ENCODE results near the gene KLHDC1.
"Not testable (repeated sequence)": the region's sequence is repeated elsewhere in the genome, so short reads cannot be mapped to it uniquely, and the experiment has no call there.

The KLHDC1 gene, protein sequence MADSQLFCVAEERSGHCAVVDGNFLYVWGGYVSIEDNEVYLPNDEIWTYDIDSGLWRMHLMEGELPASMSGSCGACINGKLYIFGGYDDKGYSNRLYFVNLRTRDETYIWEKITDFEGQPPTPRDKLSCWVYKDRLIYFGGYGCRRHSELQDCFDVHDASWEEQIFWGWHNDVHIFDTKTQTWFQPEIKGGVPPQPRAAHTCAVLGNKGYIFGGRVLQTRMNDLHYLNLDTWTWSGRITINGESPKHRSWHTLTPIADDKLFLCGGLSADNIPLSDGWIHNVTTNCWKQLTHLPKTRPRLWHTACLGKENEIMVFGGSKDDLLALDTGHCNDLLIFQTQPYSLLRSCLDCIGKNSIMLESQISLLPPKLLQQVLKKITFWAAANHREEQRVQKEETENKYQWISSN

DNA sequence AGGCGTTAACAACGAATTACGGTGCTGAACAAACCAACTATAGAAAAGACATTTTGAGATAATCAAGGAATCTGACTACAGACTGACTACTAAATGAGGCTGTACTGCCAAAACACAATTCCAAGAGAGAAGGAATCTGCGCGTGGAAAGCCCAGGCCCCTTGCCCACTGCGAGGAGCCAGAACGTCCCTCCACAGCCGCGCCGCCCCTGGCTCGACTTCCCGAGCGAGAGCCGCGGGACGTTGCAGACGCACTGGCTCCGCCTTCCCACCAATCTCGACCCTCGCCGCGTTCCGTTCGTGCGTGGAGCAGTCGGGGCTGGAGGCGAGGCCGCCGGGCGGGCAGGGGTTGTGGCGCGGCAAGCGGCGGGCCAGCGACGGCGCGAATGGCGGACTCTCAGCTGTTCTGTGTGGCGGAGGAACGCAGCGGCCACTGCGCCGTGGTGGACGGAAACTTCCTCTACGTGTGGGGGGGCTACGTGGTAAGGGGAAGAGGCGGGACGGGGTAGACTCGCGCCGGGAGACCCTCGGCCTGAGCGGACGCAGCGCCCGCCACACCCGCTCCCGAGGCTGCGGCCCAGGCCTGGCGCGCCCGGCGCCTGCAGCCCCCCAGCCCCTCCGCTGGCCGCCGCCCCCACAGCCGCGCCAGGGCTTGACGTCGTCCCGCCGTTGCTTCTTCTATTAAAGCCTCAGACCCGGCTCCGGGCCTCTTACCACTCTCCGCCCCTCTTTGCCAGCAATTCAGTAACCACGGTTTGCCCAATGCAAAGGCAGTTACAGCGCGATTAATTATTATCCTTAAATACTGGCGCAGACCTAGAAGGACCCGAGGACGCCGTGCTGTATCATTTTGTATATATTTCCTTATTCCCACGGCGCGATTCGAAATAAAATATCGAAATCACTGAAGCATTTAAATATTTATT, at the start of gene KLHDC1:
KLHDC1 (plus strand) TSS at position 310 of the 924 bp plus-strand sequence; CDS start at position 385, 75 bp downstream.
- peak; percentile 80 for DNase-seq (ENCODE audit: low spot score)
- TF ChIP-seq, protein P1, sequence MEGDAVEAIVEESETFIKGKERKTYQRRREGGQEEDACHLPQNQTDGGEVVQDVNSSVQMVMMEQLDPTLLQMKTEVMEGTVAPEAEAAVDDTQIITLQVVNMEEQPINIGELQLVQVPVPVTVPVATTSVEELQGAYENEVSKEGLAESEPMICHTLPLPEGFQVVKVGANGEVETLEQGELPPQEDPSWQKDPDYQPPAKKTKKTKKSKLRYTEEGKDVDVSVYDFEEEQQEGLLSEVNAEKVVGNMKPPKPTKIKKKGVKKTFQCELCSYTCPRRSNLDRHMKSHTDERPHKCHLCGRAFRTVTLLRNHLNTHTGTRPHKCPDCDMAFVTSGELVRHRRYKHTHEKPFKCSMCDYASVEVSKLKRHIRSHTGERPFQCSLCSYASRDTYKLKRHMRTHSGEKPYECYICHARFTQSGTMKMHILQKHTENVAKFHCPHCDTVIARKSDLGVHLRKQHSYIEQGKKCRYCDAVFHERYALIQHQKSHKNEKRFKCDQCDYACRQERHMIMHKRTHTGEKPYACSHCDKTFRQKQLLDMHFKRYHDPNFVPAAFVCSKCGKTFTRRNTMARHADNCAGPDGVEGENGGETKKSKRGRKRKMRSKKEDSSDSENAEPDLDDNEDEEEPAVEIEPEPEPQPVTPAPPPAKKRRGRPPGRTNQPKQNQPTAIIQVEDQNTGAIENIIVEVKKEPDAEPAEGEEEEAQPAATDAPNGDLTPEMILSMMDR (IDR thresholded peaks at IDR 0.05; ENCODE audit: extremely low read depth, insufficient read depth, missing control alignments), result no peak
- in situ Hi-C loops (cut with MboI; ENCODE audit: low pct_unique_long_range_greater_than_20kb, low sequenced_read_pairs, unreplicated experiment), result no loop called here

DNA sequence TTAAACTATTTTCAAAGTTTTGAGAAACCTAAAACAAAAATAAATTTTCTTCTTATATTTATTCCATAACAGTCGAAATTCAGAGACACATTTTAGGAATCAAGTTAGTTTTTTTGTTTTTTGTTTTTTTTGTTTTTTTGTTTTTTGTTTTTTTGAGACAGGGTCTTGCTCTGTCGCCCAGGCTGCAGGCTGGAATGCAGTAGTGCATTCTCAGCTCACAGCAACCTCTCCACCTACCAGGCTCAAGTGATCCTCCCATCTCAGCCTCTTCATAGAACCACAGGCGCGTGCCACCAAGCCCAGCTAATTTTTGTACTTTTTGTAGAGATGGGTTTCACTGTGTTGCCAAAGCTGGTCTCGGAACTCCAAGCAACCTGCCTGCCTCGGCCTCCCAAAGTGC, 39.4 kb upstream of the KLHDC1 start:
- DNase-seq (ENCODE audit: low spot score), result no peak
- in situ Hi-C loops (cut with MboI; ENCODE audit: low pct_unique_long_range_greater_than_20kb, low sequenced_read_pairs, unreplicated experiment), result no loop called here
- TF ChIP-seq, protein P1 (IDR thresholded peaks at IDR 0.05; ENCODE audit: extremely low read depth, insufficient read depth, missing control alignments), result no peak

DNA sequence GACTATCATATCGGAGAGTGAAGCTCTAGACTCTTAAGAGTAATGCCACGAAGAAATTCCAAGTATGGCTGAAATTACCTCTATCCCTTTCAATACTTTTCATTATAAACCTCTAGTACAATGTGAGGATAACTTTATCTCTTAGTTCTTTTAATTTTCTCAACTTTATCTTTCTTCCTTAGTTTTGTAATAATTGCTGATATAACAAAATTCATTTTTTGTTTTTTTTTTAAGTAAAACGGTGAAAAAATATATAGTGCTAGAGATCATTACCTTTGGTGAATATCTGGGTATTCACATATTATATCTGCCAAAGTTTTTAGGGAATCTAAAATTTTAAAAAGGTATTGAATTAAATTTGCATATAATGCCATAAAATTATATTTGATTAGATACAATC, 38.4 kb upstream of the KLHDC1 start:
- TF ChIP-seq, protein P1 (IDR thresholded peaks at IDR 0.05; ENCODE audit: extremely low read depth, insufficient read depth, missing control alignments), result no peak
- DNase-seq (ENCODE audit: low spot score), result no peak
- in situ Hi-C loops (cut with MboI; ENCODE audit: low pct_unique_long_range_greater_than_20kb, low sequenced_read_pairs, unreplicated experiment), result no loop called here

DNA sequence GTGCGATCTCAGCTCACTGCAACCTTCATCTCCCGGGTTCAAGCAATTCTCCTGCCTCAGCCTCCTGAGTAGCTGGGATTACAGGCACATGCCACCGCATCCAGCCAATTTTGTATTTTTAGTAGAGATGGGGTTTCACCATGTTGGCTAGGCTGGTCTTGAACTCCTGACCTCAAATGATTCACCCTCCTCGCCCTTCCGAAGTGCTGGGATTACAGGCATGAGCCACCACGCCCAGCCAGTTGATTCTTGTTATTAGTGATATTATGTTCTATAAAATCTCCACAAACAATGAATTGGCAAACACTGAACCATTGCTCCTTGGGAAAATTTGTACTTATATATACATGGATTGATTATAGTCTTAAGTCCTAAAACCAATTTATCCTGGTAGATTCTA, 35.4 kb upstream of the KLHDC1 start:
- in situ Hi-C loops (cut with MboI; ENCODE audit: low pct_unique_long_range_greater_than_20kb, low sequenced_read_pairs, unreplicated experiment); DNase-seq (ENCODE audit: low spot score): not testable (repeated sequence)

DNA sequence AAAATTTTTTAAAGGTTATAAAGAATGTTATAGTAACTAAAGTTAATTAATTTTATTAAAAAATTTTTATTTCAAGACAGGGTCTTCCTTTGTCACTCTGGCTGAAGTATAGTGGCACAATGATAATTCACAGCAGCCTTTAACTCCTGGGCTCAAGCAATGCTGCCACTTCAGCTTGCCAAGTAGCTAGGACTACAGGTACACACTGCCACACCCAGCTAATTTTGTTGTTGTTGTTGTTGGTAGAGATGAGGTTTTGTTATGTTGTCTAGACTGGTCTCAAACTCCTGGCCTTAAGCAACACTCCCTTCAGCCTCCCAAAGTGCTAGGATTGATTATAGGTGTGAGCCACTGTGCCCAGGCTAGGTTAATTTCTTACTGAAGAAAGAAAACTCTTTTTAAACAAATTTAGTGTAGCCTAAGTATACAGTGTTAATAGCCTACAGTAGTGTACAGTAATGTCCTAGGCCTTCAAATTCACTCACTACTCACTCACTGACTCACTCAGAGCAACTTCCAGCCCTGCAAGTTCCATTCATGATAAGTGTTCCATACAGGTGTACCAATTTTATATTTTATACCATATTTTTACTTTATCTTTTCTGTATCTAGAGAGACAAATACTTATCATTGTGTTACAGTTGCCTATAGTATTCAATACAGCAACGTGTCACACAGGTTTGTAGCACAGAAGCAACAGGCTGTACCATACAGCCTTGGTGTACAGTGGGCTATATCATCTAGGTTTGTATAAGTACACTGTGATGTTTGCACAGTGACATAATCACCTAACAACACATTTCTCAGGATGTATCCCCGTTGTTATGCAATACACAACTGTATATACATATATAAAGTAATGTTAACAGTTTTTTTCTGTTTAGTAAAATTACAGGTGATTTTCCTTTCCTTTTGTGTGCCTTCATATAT, 33.1 kb upstream of the KLHDC1 start:
- no peak for DNase-seq (ENCODE audit: low spot score)
- TF ChIP-seq, protein P1 (IDR thresholded peaks at IDR 0.05; ENCODE audit: extremely low read depth, insufficient read depth, missing control alignments), result no peak
- in situ Hi-C loops (cut with MboI; ENCODE audit: low pct_unique_long_range_greater_than_20kb, low sequenced_read_pairs, unreplicated experiment), result no loop called here

DNA sequence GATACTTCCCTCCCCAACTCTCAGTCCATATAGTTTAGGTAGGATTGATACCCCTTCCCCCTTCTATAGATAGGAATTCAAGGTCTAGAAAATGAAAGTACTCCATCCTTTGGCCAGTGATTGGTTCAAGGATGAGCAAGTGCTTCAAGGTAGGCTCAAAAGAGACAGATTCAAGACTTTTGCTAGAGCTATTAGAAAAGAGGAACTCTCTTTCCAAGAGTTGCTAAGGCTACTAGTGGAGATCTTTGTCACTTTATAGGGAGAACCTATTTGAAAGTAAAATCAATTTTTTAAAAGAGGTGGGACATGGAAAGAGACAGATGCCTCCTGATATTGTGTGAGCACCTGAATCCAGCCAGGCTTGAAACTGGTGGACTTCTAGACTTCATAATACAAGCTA, 22.4 kb upstream of the KLHDC1 start:
- in situ Hi-C loops (cut with MboI; ENCODE audit: low pct_unique_long_range_greater_than_20kb, low sequenced_read_pairs, unreplicated experiment), result no loop called here
- TF ChIP-seq, protein P1 (IDR thresholded peaks at IDR 0.05; ENCODE audit: extremely low read depth, insufficient read depth, missing control alignments), result no peak
- DNase-seq (ENCODE audit: low spot score), result no peak

Data from GM13977 (cell line).